ENCODE data around the gene CA12. TPM values are rescaled to one million over a fixed set of nuclear protein-coding genes. Genes with fewer than 3 reads are reported as not detected.

CA12 gene
- total RNA-seq, 1 donor from 2014 or later, result 0.36 TPM

- peaks cover 32% of the 10 kb centered on the region for H3K4me1 Mint-ChIP-seq (ENCODE audit: low read depth)
Measured at GRCh38 chr15:63380808-63381282, 801 bp downstream of the CA12 start.

GRCh38 chr15:63380151-63380807, 1.4 kb downstream of the CA12 start:
- H3K4me3 Mint-ChIP-seq, result no peak overlapping the region
- H3K27me3 Mint-ChIP-seq (ENCODE audit: insufficient read depth), result peaks cover 50% of the 10 kb centered on the region
- H3K9me3 Mint-ChIP-seq, result peaks cover under 1% of the 10 kb centered on the region
- no peak for DNase-seq (ENCODE audit: low spot score)
- peaks cover 38% of the 10 kb centered on the region for H3K4me1 Mint-ChIP-seq (ENCODE audit: low read depth)
- no peak overlapping the region for H3K27ac Mint-ChIP-seq
- intact Hi-C loops (cut with micrococcal nuclease), result no loop called here
- peaks cover 2% of the 10 kb centered on the region for H3K36me3 Mint-ChIP-seq (ENCODE audit: low read depth)

More at GRCh38 chr15:63380808-63381282, 801 bp downstream of the CA12 start:
- Mint-ChIP-seq H3K36me3 (ENCODE audit: low read depth) (peaks cover 2% of the 10 kb centered on the region), H3K27me3 (ENCODE audit: insufficient read depth) (peaks cover 50% of the 10 kb centered on the region), H3K27ac (no peak overlapping the region), H3K9me3 (peaks cover 5% of the 10 kb centered on the region), H3K4me3 (peak overlapping the region; percentile 69)
- DNase-seq (ENCODE audit: low spot score), result no peak
- intact Hi-C loops (cut with micrococcal nuclease), result no loop called here

GRCh38 chr15:63379492-63380150, 2.0 kb downstream of the CA12 start:
- Mint-ChIP-seq H3K36me3 (ENCODE audit: low read depth) (peaks cover 2% of the 10 kb centered on the region), H3K27me3 (ENCODE audit: insufficient read depth) (peaks cover 49% of the 10 kb centered on the region), H3K4me1 (ENCODE audit: low read depth) (peaks cover 45% of the 10 kb centered on the region), H3K9me3 (no peaks in the 10 kb centered on the region), H3K27ac (no peak overlapping the region), H3K4me3 (no peak overlapping the region)
- no peak for DNase-seq (ENCODE audit: low spot score)
- intact Hi-C loops (cut with micrococcal nuclease), result loop anchor here (5.0 kb wide), 1 partner anchor 187 kb away; no protein-coding TSS in a partner anchor

- Mint-ChIP-seq H3K27ac (no peak overlapping the region), H3K27me3 (ENCODE audit: insufficient read depth) (peaks cover 42% of the 10 kb centered on the region), H3K4me1 (ENCODE audit: low read depth) (peaks cover 51% of the 10 kb centered on the region), H3K36me3 (ENCODE audit: low read depth) (peaks cover 4% of the 10 kb centered on the region), H3K4me3 (no peak overlapping the region), H3K9me3 (no peaks in the 10 kb centered on the region)
- intact Hi-C loops (cut with micrococcal nuclease), result loop anchor here (5.0 kb wide), 1 partner anchor 187 kb away; no protein-coding TSS in a partner anchor
- DNase-seq (ENCODE audit: low spot score), result no peak
Measured at GRCh38 chr15:63378946-63379345, 2.7 kb downstream of the CA12 start.

GRCh38 chr15:63374686-63375520, 6.7 kb downstream of the CA12 start:
- H3K27ac Mint-ChIP-seq, result peak overlapping the region; percentile 87
- intact Hi-C loops (cut with micrococcal nuclease), result loop anchor here (5.0 kb wide), 1 partner anchor 183 kb away; no protein-coding TSS in a partner anchor
- no peak overlapping the region for H3K4me3 Mint-ChIP-seq
- peaks cover 9% of the 10 kb centered on the region for H3K27me3 Mint-ChIP-seq (ENCODE audit: insufficient read depth)
- DNase-seq (ENCODE audit: low spot score), result no peak
- H3K36me3 Mint-ChIP-seq (ENCODE audit: low read depth), result peaks cover 3% of the 10 kb centered on the region
- peaks cover 42% of the 10 kb centered on the region for H3K4me1 Mint-ChIP-seq (ENCODE audit: low read depth)
- H3K9me3 Mint-ChIP-seq, result no peaks in the 10 kb centered on the region

GRCh38 chr15:63373866-63374548, 7.6 kb downstream of the CA12 start:
- no peak overlapping the region for H3K4me3 Mint-ChIP-seq
- H3K27ac Mint-ChIP-seq, result peak overlapping the region; percentile 87
- DNase-seq (ENCODE audit: low spot score), result no peak
- peaks cover 3% of the 10 kb centered on the region for H3K36me3 Mint-ChIP-seq (ENCODE audit: low read depth)
- peaks cover 39% of the 10 kb centered on the region for H3K4me1 Mint-ChIP-seq (ENCODE audit: low read depth)
- peaks cover 6% of the 10 kb centered on the region for H3K27me3 Mint-ChIP-seq (ENCODE audit: insufficient read depth)
- no peaks in the 10 kb centered on the region for H3K9me3 Mint-ChIP-seq
- intact Hi-C loops (cut with micrococcal nuclease), result no loop called here

GRCh38 chr15:63373330-63373729, 8.3 kb downstream of the CA12 start:
- Mint-ChIP-seq H3K36me3 (ENCODE audit: low read depth) (peaks cover 3% of the 10 kb centered on the region), H3K9me3 (no peaks in the 10 kb centered on the region), H3K4me1 (ENCODE audit: low read depth) (peaks cover 39% of the 10 kb centered on the region), H3K4me3 (no peak overlapping the region), H3K27me3 (ENCODE audit: insufficient read depth) (peaks cover 6% of the 10 kb centered on the region), H3K27ac (no peak overlapping the region)
- no peak for DNase-seq (ENCODE audit: low spot score)
- intact Hi-C loops (cut with micrococcal nuclease), result no loop called here

GRCh38 chr15:63372753-63373152, 8.9 kb downstream of the CA12 start:
- intact Hi-C loops (cut with micrococcal nuclease), result no loop called here
- H3K4me1 Mint-ChIP-seq (ENCODE audit: low read depth), result peaks cover 39% of the 10 kb centered on the region

GRCh38 chr15:63372018-63372705, 9.5 kb downstream of the CA12 start:
- H3K4me1 Mint-ChIP-seq (ENCODE audit: low read depth), result peaks cover 39% of the 10 kb centered on the region
- H3K27me3 Mint-ChIP-seq (ENCODE audit: insufficient read depth), result peaks cover 2% of the 10 kb centered on the region
- H3K36me3 Mint-ChIP-seq (ENCODE audit: low read depth), result peaks cover 3% of the 10 kb centered on the region
- peak overlapping the region; percentile 62 for H3K27ac Mint-ChIP-seq
- no peaks in the 10 kb centered on the region for H3K9me3 Mint-ChIP-seq
- no peak for DNase-seq (ENCODE audit: low spot score)
- intact Hi-C loops (cut with micrococcal nuclease), result no loop called here
- H3K4me3 Mint-ChIP-seq, result no peak overlapping the region

More at GRCh38 chr15:63372753-63373152, 8.9 kb downstream of the CA12 start:
- peaks cover 3% of the 10 kb centered on the region for H3K36me3 Mint-ChIP-seq (ENCODE audit: low read depth)
- no peaks in the 10 kb centered on the region for H3K9me3 Mint-ChIP-seq
- no peak overlapping the region for H3K4me3 Mint-ChIP-seq
- no peak for DNase-seq (ENCODE audit: low spot score)
- peaks cover 4% of the 10 kb centered on the region for H3K27me3 Mint-ChIP-seq (ENCODE audit: insufficient read depth)
- H3K27ac Mint-ChIP-seq, result peak overlapping the region; percentile 7

GRCh38 chr15:63371297-63371918, 10.2 kb downstream of the CA12 start:
- no peak overlapping the region for H3K4me3 Mint-ChIP-seq
- H3K36me3 Mint-ChIP-seq (ENCODE audit: low read depth), result peaks cover 3% of the 10 kb centered on the region
- peaks cover under 1% of the 10 kb centered on the region for H3K27me3 Mint-ChIP-seq (ENCODE audit: insufficient read depth)
- H3K9me3 Mint-ChIP-seq, result no peaks in the 10 kb centered on the region
- peak overlapping the region; percentile 62 for H3K27ac Mint-ChIP-seq
- intact Hi-C loops (cut with micrococcal nuclease), result no loop called here
- no peak for DNase-seq (ENCODE audit: low spot score)
- peaks cover 37% of the 10 kb centered on the region for H3K4me1 Mint-ChIP-seq (ENCODE audit: low read depth)

- intact Hi-C loops (cut with micrococcal nuclease), result no loop called here
- no peak overlapping the region for H3K27ac Mint-ChIP-seq
- DNase-seq (ENCODE audit: low spot score), result no peak
- H3K27me3 Mint-ChIP-seq (ENCODE audit: insufficient read depth), result peaks cover 2% of the 10 kb centered on the region
- H3K9me3 Mint-ChIP-seq, result no peaks in the 10 kb centered on the region
- peaks cover 3% of the 10 kb centered on the region for H3K36me3 Mint-ChIP-seq (ENCODE audit: low read depth)
- peaks cover 31% of the 10 kb centered on the region for H3K4me1 Mint-ChIP-seq (ENCODE audit: low read depth)
- H3K4me3 Mint-ChIP-seq, result no peak overlapping the region
Measured at GRCh38 chr15:63370764-63371163, 10.9 kb downstream of the CA12 start.

Measured in activated T-helper 1 cell treated with anti-CD3 and anti-CD28 coated beads, Interleukin-12 subunit alpha, Interleukin-12 subunit beta, Interleukin-2, Interleukin-4 antibody, amounts not matched to agents 30 ng/mL and 10 ng/mL and 1 ng/mL, durations not matched to agents 14 hours and 24 hours and 36 hours (primary cell).